ENCODE data around the gene FOXO3. TPM values are rescaled to one million over a fixed set of nuclear protein-coding genes. Genes with fewer than 3 reads are reported as not detected.
A peak's percentile ranks its signal among the peaks of the same experiment; 100 is the strongest.

The FOXO3 gene
- total and polyA plus RNA-seq, 2 donors (not counting 1 experiment from before 2014, with no cell fraction given), result 49.5 to 63.9 TPM

- Histone ChIP-seq H4K20me1 (ENCODE audit: control insufficient read depth, extremely low read depth, insufficient read depth, low read length) (no peaks in the 10 kb centered on the region), H3K9ac (ENCODE audit: insufficient read depth, low read length) (no peak overlapping the region), H3K4me1 (ENCODE audit: control insufficient read depth, extremely low read depth, insufficient read depth, low read length) (peaks cover 2% of the 10 kb centered on the region), H3K36me3 (ENCODE audit: control insufficient read depth, insufficient read depth, low read length) (no peaks in the 10 kb centered on the region), H2AFZ (ENCODE audit: low read length) (peak overlapping the region; percentile 76), H3K4me3 (replicated peaks in 1 of 4; ENCODE audit: control extremely low read depth in 1 of 4, insufficient read depth in 1 of 4, low read depth in 3 of 4, low read length in 4 of 4) (peak overlapping the region in 1 of 4 experiments; percentile 9), H3K9me3 (ENCODE audit: control insufficient read depth, insufficient read depth, low read depth, low read length) (no peaks in the 10 kb centered on the region), H3K4me2 (ENCODE audit: extremely low read depth, insufficient read depth, low read length) (peak overlapping the region; percentile 67), H3K27me3 (ENCODE audit: control insufficient read depth, insufficient read depth, low read length) (no peaks in the 10 kb centered on the region), H3K27ac (ENCODE audit: insufficient read depth, low read length) (no peak overlapping the region), H3K79me2 (ENCODE audit: control insufficient read depth, insufficient read depth, low read length) (no peaks in the 10 kb centered on the region)
- TF ChIP-seq CTCF (conservative IDR thresholded peaks at IDR 0.05 in 1 of 2, IDR thresholded peaks at IDR 0.05 in 1 of 2; ENCODE audit: low read depth in 1 of 2, low read length in 2 of 2) (peak; percentile 82 to 86), EZH2 (IDR thresholded peaks at IDR 0.05; ENCODE audit: low read length, missing control alignments) (no peak)
- peak; percentile 72 to 87 for DNase-seq (ENCODE audit: low read depth in 2 of 2)
Observed at GRCh38 chr6:108541843-108542759, 18.6 kb upstream of the FOXO3 start.

DNA sequence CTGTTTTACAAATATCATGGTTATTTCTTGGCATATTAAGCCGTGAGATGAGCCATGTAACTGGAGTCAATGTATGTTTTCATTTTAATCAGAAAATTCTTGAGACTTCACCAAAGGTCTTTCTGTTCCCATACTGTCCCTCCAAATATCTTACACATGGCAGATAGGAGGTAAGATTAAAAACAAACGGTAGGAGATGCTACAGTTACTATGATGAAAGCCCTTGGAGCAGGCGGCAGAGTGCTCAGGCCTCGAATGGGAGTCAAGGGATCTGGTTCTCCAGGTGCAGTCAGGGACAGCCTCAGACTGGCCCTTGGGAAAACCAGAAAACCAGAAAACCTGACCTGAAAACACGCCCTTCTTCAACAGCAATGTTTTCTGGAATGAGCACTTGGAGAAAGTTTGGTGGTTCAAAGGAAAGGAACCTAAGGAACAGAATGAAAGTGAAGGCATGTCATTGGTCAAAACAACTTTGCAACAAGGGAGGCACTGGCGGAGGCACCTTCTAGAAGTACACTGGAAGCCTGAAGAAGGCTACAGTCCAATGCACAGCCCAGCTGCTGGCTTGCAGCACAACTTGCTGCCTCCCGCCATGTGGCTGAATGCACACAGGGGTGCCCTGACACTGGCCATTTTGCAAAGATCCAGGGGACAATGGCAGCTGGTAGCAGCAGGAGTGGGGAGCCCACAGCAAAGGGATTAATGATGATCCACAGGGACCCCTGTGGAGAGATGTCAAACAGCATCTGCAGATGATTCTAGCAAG lies 17.4 kb upstream of the FOXO3 start:
- Histone ChIP-seq H2AFZ (ENCODE audit: low read length) (no peak overlapping the region), H3K27ac (ENCODE audit: insufficient read depth, low read length) (no peak overlapping the region), H3K4me3 (replicated peaks in 1 of 4; ENCODE audit: control extremely low read depth in 1 of 4, insufficient read depth in 1 of 4, low read depth in 3 of 4, low read length in 4 of 4) (no peak overlapping the region), H3K27me3 (ENCODE audit: control insufficient read depth, insufficient read depth, low read length) (no peaks in the 10 kb centered on the region), H3K9ac (ENCODE audit: insufficient read depth, low read length) (no peak overlapping the region), H4K20me1 (ENCODE audit: control insufficient read depth, extremely low read depth, insufficient read depth, low read length) (no peaks in the 10 kb centered on the region), H3K36me3 (ENCODE audit: control insufficient read depth, insufficient read depth, low read length) (no peaks in the 10 kb centered on the region), H3K79me2 (ENCODE audit: control insufficient read depth, insufficient read depth, low read length) (no peaks in the 10 kb centered on the region), H3K9me3 (ENCODE audit: control insufficient read depth, insufficient read depth, low read depth, low read length) (no peaks in the 10 kb centered on the region), H3K4me1 (ENCODE audit: control insufficient read depth, extremely low read depth, insufficient read depth, low read length) (peaks cover 2% of the 10 kb centered on the region), H3K4me2 (ENCODE audit: extremely low read depth, insufficient read depth, low read length) (no peak overlapping the region)
- no peak for DNase-seq (ENCODE audit: low read depth in 2 of 2)
- TF ChIP-seq EZH2 (IDR thresholded peaks at IDR 0.05; ENCODE audit: low read length, missing control alignments) (no peak), CTCF (conservative IDR thresholded peaks at IDR 0.05 in 1 of 2, IDR thresholded peaks at IDR 0.05 in 1 of 2; ENCODE audit: low read depth in 1 of 2, low read length in 2 of 2) (no peak)

DNA sequence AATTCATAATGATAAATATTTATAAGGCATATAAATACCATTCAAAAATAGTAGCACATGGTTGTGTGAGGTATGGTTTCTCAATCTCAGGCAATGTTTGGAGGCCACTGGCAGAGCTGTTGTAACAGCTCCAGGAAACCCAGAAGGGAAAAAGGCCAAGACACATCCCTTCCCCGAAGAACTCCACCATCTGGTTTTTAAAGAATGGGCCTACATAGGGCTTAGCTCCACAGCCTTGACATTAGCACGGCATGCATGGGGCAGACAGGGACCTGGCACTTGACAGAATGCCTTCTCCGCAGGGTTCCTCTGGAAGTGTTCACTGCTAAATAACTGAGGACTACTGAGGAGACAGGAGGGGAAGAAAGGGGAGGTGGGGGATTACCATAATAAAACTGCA lies 16.1 kb upstream of the FOXO3 start:
- Histone ChIP-seq H3K79me2 (ENCODE audit: control insufficient read depth, insufficient read depth, low read length) (no peaks in the 10 kb centered on the region), H3K9me3 (ENCODE audit: control insufficient read depth, insufficient read depth, low read depth, low read length) (no peaks in the 10 kb centered on the region), H3K4me2 (ENCODE audit: extremely low read depth, insufficient read depth, low read length) (no peak overlapping the region), H3K9ac (ENCODE audit: insufficient read depth, low read length) (no peak overlapping the region), H3K4me3 (replicated peaks in 1 of 4; ENCODE audit: control extremely low read depth in 1 of 4, insufficient read depth in 1 of 4, low read depth in 3 of 4, low read length in 4 of 4) (no peak overlapping the region), H3K27me3 (ENCODE audit: control insufficient read depth, insufficient read depth, low read length) (no peaks in the 10 kb centered on the region), H2AFZ (ENCODE audit: low read length) (no peak overlapping the region), H3K27ac (ENCODE audit: insufficient read depth, low read length) (no peak overlapping the region), H3K36me3 (ENCODE audit: control insufficient read depth, insufficient read depth, low read length) (no peaks in the 10 kb centered on the region), H3K4me1 (ENCODE audit: control insufficient read depth, extremely low read depth, insufficient read depth, low read length) (peaks cover 2% of the 10 kb centered on the region), H4K20me1 (ENCODE audit: control insufficient read depth, extremely low read depth, insufficient read depth, low read length) (no peaks in the 10 kb centered on the region)
- TF ChIP-seq EZH2 (IDR thresholded peaks at IDR 0.05; ENCODE audit: low read length, missing control alignments) (no peak), CTCF (conservative IDR thresholded peaks at IDR 0.05 in 1 of 2, IDR thresholded peaks at IDR 0.05 in 1 of 2; ENCODE audit: low read depth in 1 of 2, low read length in 2 of 2) (no peak)
- peak in 1 of 2 donors; percentile 67 for DNase-seq (ENCODE audit: low read depth in 2 of 2)
